SK-N-MC (cell line): ENCODE data around the gene RABGEF1.
"Not testable (repeated sequence)": the region's sequence is repeated elsewhere in the genome, so short reads cannot be mapped to it uniquely, and the experiment has no call there.

Experiments used
- EZH2 ChIP-seq: fragments of 200-600 bp; sonication (generic); IDR thresholded peaks from one replicate; pipeline ENCODE4 v1.6.1; 2017; ENCODE audit warnings: antibody characterized with exemption
- POLR2AphosphoS5 ChIP-seq: IDR thresholded peaks from 2 replicates; pipeline ENCODE4 v1.6.1; 2012; ENCODE audit warnings: mild to moderate bottlenecking, low read depth, low read length, borderline replicate concordance

GRCh38 chr7:66776383-66776782, 35.9 kb downstream of the RABGEF1 start:
- not testable (repeated sequence) for TF ChIP-seq EZH2, POLR2AphosphoS5
